ENCODE results near the gene CD300C.
"Not testable (repeated sequence)": the region's sequence is repeated elsewhere in the genome, so short reads cannot be mapped to it uniquely, and the experiment has no call there.

The CD300C gene

GRCh38 chr17:74513987-74514631 is 31.8 kb downstream of the CD300C start:
- DNase-seq (ENCODE audit: low read depth in 2 of 2) = no peak

- DNase-seq (ENCODE audit: low read depth in 2 of 2) = no peak
These were observed 33.3 kb downstream of the CD300C start for GRCh38 chr17:74512624-74513091.

- no peak for DNase-seq (ENCODE audit: low read depth in 2 of 2)
These were observed 33.9 kb downstream of the CD300C start for GRCh38 chr17:74512036-74512435.

DNA sequence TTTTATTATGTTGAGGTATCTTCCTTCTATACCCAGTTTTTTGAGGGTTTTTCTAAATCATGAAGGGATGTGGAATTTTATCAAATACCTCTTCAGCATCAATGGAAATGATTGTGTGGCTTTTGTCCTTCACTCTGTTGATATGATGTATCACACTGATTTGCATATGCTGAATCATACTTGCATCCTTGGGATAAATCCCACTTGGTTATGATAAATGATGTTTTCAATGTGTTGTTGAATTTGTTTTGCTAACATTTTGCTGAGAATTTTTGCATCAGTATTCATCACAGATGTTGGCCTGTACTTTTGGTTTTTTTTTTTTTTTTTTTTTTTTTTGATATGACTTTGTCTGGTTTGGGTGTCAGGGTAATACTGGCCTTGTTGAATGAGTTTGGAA is 37.8 kb downstream of the CD300C start:
- no peak for DNase-seq (ENCODE audit: low read depth in 2 of 2)

- not testable (repeated sequence) for DNase-seq (ENCODE audit: low read depth in 2 of 2)
These were observed 42.0 kb downstream of the CD300C start for GRCh38 chr17:74503949-74504348.

- DNase-seq (ENCODE audit: low read depth in 2 of 2) = no peak
These were observed 43.1 kb downstream of the CD300C start for GRCh38 chr17:74502861-74503260.

GRCh38 chr17:74499992-74500391 is 45.9 kb downstream of the CD300C start:
- DNase-seq (ENCODE audit: low read depth in 2 of 2) = no peak

GRCh38 chr17:74497471-74497870 is 48.4 kb downstream of the CD300C start:
- DNase-seq (ENCODE audit: low read depth in 2 of 2) = no peak

- peak in 1 of 2 donors; percentile 48 for DNase-seq (ENCODE audit: low read depth in 2 of 2)
These were observed 52.5 kb downstream of the CD300C start for GRCh38 chr17:74493331-74493833.

DNA sequence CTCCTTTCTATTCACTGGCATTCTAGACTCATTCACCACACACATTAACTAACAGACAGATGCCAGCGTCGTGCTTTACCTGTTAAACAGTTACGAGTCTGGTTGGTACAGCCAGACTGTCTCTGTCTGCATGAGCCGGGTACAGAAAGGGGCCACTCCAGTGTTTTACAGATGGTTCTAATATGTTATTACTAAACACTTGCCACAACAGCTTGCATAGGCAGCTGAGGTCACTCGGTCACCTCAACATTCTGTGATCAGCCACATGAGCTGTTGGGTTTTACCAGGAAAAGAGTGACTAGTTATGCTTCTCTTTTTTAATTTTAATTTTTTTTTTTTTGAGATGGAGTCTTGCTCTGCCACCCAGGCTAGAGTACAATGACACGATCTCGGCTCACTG is 54.3 kb downstream of the CD300C start:
- no peak for DNase-seq (ENCODE audit: low read depth in 2 of 2)
